GM21381 (cell line): ENCODE results near the gene CASKIN2.
"Not testable (repeated sequence)": the region's sequence is repeated elsewhere in the genome, so short reads cannot be mapped to it uniquely, and the experiment has no call there.

Experiments
- ATAC-seq: cut with Tn5 transposase; IDR thresholded peaks from one replicate; pipeline ENCODE4 v1.9.1; 2021; ENCODE audit warnings: mild to moderate bottlenecking, moderate library complexity; ENCODE audit not compliant: unreplicated experiment

The CASKIN2 gene

DNA sequence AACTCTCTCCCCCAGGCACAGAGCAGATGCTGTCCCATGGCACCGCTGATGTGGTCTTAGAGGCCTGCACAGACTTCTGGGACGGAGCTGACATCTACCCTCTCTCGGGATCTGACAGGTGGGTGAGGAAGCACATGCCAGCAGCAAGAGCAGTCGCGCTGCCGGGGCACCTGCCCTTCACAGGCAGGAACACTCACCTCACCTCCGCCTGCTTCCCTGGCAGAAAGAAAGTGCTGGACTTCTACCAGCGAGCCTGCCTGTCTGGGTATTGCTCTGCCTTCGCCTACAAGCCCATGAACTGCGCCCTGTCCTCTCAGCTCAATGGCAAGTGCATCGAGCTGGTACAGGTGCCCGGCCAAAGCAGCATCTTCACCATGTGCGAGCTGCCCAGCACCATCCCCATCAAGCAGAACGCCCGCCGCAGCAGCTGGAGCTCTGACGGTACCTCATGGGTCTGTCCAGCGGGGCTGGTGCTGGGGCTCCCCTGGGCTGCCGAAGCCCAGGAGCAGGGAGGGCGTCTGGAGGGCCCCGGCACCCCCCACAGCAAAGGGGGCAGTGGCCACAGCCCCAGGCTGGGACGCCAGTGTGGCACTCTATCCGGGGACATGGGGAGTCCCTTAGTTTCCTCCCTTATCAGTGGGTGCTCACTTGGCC lies 21.7 kb downstream of the CASKIN2 start:
- no peak for ATAC-seq

DNA sequence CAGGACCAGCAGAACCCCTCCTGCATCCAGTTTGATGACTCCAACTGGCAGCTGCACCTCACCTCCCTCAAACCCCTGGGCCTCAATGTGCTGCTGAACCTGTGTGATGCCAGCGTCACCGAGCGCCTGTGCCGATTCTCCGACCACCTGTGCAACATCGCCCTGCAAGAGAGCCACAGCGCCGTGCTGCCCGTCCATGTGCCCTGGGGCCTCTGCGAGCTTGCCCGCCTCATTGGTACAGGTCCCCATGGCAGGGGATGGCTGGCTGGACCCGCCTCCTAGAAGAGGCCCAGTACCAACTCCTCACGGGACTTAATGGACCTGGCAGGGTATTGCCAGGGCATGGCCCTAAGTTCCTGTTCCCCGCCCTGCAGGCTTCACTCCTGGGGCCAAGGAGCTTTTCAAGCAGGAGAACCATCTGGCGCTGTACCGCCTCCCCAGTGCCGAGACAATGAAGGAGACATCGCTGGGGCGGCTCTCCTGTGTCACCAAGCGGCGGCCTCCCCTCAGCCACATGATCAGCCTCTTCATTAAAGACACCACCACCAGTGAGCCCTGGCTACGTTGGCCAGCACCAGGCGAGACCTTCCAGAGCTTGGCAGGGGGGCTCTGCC lies 22.7 kb downstream of the CASKIN2 start:
- ATAC-seq = no peak

DNA sequence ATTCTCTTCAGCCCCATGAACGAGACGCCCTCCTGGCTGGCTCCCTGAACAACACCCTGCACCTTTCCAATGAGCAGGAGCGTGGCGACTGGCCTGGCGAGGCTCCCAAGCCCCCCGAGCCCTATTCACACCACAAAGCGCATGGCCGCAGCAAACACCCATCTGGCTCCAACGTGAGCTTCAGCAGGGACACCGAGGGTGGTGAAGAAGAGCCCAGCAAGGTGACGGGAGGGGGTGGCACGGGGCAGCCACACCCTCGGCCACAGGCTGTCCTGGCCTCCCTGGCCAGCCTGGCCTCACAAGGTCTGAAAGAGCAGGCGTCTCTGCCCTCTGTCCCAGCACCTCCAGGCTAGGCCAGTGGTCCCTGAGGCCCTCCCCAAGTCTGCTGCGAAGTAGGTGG lies 23.7 kb downstream of the CASKIN2 start:
- ATAC-seq = no peak

DNA sequence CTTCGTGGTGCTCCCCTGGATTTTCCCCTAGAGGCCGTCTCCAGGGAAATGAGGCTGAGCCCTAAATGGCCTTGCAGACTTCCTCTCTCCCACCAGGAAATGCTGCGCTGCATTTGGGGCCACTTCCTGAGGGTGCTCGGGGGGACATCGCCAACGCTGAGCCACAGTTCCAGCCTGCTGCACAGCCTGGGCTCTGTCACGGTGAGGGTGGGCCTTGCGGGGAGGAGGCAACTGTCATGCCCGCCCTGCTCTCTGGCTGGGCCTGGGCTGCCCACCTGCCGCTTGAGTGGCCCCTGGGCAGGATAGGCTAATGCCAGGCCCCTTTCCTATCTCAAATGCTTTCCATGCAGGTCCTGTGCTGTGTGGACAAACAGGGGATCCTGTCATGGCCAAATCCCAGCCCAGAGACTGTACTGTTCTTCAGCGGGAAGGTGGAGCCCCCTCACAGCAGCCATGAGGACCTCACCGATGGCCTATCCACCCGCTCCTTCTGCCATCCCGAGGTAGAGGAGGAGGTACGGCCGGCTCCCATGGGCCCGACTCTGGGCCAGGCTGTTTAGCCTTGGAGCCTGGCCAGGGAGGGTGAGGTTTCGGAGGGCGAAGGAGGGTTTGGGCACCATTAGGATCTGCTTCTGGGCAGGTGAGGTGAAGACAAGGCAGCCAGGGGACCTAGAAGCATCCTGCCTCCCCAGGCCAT lies 24.2 kb downstream of the CASKIN2 start:
- no peak for ATAC-seq

DNA sequence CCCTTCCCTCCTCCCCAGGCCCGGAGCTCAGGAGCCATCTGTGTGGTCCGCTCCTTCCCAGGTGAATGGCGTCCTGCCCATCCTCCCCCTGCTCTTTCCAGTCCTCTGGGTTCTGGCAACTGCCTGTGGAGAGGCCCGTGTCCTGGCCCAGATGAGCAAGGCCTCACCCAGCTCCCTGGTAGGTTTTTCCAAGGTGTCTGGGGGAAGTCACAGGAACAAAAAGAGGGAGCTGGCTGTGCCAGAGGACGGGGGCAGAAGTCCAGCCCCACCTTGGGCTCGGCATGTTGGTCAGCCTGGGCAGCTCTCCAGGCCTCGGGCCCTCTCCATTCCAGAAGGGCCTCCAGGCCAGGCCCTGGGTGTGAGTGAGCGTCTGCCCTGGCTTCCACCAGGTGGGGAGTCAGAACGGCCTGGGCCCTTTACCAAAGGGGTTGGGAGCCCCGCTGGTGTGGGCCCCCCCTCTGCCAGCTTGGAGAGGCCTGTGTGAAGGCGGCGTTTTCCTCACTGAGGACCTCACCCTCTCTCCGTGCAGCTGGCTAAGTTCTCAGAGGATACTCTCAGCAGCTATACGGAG lies 25.1 kb downstream of the CASKIN2 start:
- ATAC-seq = no peak

DNA sequence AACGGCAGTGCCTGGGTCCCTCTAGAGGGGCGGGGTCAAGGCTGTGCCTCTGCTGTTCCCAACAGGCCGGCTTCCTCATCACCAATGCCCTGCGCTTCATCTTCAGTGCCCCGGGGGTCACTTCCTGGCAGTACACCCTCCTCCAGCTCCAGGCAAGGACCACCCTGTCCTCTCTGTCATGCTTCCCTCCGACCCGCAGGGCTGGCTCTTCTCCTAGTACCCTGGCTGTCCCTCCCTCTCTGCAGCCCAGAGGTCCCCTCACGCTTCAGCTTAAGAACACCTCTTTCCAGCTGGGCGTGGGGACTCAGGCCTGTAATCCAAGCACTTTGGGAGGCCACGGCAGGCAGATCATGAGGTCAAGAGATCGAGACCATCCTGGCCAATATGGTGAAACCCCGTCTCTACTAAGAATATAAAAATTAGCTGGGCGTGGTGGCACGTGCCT lies 25.8 kb downstream of the CASKIN2 start:
- ATAC-seq = no peak

DNA sequence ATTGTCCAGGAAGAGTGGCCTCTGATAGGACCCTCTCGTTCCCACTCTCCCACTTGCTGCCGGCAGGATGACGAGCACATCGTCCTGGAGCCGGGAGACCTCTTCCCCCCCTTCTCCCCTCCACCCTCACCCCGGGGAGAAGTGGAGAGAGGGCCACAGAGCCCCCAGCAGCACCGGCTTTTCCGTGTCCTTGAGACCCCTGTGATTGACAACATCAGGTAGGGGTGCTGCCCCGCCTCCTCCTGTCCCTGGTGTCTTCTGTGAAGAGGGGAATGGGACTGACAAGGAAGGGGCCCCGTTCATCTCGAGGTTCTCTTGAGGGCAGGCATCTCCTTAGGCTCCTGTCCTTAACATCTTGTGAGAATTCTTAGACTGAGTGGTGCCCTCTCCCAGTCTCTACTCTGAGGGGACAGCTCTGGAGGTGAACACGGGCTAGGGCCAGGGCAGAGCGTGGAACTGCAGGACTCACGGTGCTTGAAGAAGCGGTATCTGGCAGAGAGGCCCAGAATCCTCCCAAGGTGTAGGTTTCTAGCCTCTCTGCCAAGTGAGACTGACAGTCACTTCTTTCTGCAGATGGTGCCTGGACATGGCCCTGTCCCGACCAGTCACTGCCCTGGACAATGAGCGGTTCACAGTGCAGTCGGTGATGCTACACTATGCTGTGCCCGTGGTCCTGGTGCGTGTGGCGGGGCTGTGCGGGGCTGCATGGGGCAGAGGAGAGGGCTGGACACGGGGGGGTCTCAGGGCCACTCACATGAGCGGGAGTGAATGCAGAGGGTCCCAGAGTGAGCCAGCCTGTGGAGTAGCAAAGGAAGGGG lies 26.4 kb downstream of the CASKIN2 start:
- ATAC-seq = no peak

DNA sequence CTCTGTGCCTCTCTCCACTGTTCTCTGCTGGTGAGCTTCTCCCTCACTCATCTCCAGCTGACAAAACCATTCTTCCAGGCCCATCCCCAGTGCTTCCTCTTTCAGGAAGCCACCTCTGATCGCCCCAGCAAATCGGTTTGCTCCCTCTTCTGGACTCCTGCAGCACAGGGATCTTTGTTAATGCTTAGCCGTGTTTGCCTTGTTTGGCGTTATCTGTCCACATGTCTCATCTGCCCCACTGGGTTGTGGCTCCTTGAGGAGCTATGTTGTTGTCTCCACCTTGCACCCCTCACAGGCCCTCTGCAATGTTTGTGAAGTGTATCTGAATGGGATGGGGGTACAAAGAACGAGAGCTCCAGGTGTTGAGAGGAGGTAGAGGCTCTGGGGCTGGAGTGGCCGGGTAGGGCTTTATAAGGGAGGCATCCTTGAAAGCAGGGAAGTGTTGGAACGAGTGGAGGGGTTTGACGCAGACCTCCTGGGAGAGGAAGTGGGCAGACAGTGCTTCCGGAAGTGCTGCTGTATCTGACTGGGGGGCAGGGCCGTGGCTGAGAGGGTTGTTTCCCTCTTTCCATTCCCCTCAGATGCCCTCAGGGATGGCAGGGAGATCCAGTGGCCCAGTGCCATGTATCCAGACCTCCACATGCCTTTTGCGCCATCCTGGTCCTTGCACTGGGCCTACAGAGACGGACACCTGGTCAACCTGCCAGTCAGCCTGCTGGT lies 27.8 kb downstream of the CASKIN2 start:
- no peak for ATAC-seq

DNA sequence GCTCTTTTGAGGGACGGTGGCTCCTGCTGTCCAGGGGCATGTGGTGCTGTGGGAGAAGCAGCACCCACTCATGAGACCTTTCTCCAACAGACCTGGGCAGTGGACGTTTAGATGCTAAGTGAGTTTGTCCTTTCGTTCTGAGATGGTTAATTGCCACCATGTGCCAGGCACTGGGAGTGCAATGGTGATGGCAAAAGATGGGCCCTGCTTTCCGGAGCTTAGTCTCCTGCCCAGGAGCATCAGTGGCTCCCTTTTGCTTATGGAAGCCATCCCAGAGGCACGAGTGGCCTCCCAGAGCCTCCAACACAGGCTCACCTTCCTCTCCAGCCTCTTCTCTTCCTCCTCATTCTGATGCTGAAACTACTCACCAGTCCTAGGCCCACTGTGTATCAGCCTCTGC lies 28.4 kb downstream of the CASKIN2 start:
- ATAC-seq = no peak

DNA sequence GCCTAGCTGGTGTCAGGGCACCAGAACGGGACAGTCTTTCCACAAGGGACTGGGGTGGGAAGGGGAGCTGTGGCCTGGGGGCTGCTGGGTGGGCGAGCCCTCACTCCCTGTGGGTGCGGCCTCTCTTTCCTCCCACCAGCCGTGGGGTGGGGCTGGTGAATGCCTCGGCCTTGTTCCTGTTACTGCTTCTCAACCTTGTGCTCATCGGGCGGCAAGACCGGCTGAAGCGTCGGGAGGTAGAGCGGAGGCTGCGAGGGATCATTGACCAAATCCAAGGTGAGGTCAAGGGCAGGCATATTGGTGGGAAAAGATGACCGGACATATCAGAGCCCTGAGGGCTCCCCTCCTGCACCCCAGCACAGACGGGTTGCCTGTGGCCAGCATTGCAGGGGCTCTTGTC lies 29.2 kb downstream of the CASKIN2 start:
- no peak for ATAC-seq

DNA sequence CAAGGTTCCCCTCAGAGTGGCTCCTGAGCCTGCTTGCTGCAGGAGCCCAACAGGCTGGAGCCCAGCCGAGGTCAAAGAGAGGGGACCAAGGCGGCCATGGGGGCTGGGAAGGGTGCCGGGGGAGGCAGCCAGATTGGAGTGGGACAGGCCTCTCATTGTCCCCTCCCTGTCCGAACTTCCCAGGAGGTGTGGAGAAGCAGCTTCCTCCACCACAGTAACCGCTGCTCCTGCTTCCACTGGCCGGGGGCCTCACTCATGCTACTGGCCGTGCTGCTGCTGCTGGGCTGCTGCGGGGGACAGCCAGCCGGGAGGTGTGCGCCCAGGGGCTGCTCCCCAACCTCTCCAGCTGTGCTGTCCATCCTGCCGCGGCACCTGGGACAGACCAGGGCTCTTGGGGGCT lies 29.6 kb downstream of the CASKIN2 start:
- no peak for ATAC-seq

DNA sequence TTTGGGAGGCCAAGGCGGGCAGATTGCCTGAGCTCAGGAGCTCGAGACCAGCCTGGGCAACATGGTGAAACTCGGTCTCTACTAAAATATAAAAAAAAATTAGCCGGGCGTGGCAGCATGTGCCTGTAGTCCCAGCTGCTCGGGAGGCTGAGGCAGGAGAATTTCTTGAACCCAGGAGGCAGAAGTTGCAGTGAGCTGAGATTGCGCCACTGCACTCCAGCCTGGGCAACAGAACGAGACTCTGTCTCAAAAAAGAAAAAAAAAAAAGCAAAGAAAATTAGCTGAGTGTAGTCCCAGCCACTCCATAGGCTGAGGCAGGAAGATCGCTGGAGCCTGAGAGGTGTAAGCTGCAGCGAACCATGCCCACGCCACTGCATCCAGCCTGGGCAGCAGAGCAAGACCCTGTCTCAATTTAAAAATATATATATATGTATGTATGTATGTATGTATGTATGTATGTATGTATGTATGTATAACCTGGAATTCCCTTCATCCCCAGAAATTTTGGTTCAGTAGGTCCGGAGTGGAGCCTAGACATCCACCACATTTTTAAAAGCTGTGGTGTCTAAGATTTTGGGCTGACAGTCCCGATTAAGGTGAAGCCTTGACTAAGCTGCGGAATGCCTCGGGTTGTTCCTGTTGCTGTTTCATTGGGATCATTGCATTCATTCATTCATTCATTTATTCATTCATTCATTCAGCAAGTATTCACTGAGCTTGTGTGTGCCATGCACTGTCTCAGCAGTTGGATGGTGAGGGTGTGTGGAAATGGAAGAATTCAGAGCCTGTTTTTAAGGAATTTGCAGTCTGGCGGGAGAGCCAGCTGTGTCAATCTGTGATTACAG lies 33.0 kb downstream of the CASKIN2 start:
- no peak for ATAC-seq

DNA sequence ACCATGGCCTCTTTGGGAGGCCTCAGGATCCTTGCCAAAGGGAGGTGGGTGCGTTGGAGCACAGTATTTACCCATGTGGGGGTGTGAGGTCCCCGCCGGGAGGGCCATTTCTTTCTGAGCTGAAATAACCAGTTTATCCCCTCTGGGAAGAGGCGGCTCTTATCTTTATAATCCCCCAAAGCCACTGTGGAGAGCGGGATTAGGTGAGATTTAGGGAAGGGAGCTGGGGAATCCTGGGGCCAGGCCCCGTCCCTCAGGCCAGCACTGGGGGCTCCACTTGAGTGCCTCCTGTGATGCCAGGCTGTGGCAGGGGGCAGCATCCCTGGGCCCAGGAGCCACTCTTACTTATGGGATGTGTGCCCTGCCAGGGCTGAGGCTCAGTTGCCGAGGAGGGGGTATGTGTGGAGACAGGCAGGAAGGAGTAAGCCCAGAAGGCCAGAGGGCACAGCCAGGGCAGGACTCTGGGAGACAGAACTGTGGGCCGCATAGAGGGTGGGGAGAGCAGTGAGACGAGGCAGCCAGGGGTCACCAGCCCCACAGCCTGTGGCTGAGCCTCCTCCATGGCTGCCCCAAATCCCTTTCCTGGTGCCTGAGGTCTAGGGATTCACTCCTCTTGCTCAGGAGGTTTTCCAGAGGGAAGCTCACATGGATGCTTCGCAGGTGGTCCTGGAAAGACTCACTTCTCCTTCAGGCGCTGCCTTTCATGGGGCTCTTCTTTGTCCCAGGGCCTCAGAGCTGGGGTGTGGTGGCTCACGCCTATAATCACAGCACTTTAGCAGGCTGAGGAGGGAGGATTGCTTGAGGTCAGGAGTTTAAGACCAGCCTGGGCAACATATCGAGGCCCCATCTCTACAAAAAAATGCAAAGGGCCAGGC lies 33.9 kb downstream of the CASKIN2 start:
- ATAC-seq = no peak

DNA sequence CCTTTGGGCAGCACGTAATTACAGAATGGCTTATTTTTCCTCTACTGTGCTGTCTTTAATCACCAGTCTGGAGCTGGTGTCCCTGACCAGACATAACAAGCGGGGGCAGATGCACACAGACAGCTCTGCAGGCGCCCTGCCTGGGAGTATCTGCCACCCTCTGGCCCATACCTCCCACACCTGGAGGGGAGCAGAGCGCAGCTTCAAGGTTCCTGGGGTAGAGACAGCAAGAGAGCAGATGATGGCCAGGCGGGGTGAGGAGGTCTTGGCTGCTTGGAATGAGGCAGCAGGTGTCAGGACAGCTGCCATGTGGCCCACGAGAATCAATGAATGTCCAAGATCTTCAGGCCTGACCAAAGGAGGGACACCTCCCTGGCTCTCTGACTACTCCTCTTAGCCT lies 35.1 kb downstream of the CASKIN2 start:
- no peak for ATAC-seq

DNA sequence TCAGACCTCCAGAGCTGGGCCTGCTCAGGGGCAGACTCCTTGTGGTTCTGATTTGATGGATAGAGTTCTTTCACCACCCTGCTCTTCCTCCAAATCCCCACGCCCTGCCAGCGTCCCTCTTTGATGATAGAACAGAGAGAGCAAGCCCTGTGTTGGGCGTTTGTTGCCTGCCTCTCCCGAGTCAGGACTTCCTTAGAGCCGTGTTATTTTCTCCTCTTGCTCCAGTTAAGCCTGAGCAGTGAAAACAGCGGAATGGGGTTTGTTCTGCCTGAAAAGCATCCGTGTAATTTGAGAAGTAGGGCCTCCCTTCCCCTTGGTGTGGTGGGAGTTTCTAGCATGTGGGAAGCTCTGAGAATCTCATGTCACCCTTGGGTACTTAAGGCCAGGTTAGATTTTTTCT lies 36.8 kb downstream of the CASKIN2 start:
- no peak for ATAC-seq

DNA sequence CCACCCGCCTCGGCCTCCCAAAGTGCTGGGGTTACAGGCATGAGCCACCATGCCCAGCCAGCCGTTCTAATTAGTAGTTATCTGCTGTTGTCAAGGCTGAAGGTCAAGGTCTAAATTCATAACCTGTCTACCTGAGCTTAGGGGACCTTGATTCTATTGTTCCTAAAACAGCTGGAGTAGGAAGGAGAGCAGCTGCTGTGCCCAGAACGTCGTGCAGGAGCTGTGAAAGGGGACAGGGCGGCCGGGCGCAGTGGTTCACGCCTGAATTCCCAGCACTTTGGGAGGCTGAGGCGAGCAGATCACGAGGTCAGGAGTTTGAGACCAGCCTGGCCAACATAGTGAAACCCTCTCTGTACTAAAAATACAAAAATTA lies 37.9 kb downstream of the CASKIN2 start:
- ATAC-seq = not testable (repeated sequence)

DNA sequence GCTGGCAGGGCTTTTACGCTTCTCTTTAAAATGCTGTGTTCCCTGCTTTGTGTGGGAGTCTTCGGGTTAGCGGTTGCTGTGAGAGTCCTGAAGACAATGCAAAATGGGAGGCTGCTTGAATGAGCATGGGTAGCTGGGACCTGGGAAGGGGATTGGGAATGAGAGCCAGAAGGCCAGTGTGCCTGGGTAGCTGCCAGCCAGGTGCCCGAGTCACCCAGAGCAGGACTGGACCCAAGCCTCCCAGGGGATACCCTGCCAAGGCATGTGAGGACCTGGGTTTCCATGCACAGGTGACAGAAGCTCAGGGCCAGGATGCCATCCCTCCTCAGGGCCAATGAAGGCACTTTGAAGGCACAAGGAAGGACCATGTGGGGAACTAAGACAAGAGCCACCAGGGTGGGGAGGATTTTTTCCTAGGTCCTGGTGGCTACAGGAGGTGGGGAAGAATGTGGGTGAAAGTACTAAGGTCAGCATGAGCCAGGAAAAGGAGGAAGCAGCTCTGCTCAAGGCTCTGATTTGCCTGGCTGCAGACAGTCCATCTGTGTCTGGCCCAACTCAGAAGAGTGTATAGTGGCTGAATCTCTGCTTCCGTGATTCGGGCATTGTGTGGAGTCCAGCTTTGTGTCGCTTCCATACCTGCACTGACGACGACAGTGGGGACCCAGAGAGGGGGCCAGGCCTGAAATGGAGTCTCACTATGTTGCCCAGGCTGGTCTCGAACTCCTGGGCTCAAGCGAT lies 38.4 kb downstream of the CASKIN2 start:
- ATAC-seq = no peak

DNA sequence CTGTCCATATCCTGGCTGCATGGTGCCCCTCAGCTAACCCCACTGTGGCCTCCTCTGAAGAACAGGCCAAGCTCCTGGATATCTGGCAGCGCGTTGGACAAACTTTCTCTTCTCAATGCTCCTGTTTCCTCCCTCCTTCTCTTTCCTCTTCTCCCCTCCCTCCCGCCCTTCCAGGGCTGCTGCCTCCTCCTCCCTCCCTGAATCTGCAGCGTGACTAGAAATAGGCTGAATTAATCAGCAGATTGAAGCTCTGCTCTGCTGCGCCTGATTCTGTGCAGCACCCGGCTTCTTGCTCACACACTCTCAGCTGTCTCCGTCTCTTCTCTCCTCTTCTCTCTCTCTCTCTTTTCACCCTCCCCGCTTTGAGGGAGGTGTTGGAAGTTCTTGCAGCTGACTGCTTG lies 39.1 kb downstream of the CASKIN2 start:
- ATAC-seq = no peak
